ENCODE measurements around the gene SUSD3.

Gene SUSD3

DNA sequence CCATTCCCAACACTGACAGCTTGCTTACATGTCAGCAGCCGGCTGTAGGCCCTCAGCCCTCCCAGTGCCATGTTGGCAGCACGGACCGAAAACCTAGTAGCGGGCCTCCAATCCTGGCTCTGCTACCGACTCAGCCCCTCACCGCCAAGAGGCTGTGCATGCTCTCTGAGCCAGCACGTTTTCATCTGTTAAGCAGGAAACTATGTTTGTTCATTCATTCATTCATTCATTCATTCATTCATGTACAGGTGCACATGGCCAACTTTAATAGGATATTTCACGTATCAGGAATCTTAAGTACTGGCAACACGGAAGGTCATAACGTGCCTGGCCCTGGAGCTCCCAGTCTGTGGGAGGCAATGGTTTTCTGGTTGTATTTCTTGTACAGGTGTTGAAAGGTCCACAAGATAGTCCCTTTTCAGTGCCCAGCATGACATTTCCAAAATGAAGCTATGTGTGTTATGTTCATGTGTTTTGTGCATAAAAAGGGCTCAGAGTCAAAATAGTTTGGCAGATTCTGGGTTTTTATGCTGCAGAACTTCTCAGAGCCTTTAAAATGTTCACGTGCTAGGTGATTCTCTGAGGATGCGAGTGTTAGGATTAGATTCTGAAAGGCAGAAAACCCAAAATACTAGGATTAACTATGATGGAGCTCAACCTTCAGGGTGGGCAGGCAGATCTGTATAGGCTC, 17.7 kb downstream of the SUSD3 start:
- DNase-seq (ENCODE audit: low read depth in 2 of 2): no peak

DNA sequence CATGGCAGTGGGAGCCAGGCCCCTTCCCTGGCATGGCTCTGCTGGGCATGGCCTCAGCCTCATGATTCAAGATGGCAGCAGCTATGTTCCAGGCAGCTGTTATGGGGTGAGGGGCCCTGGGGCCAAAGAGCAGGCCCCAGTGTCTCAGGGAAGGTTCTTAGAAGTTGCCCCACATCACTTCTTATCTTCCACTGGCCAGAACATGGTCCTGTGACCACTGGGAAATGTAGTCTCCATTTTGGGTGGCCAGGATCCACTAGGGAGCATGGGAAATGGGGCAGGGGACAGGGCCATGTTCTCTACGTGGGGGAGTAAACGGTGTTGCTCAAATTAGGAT, 18.3 kb downstream of the SUSD3 start:
- DNase-seq (ENCODE audit: low read depth in 2 of 2): no peak

DNA sequence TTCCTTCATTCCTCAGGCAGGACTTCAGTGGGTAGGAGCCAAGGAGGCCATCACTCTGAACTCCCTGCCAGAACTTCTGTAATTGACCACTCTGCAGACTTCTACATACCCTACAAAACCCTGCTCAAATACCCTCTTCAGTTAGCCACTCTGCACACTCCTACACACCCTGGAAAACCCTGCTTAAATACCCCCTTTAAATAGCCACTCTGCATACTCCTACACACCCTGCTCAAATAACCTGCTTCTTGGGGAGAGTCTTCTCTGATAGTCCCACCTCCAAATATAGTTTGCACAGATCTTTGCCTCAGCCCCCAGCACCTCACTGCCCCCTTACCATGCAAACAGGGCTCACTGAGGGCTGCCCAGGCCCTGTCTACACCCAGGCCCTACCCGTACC, 18.9 kb downstream of the SUSD3 start:
- DNase-seq (ENCODE audit: low read depth in 2 of 2): no peak

DNA sequence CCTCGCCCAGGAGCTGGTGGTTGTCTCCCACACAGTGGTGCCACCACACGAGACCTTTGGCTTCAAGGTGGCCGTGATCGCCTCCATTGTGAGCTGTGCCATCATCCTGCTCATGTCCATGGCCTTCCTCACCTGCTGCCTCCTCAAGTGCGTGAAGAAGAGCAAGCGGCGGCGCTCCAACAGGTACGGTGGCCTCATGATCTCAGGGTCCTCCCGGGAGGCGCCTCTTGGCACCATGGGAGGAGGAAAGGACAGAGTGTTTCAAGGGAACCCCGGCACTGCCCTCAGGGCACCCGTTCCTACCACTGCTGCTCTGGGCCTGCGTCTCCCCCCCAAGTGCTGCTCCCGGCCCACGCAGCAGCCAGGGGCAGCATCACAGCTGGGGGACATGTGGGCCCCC, 19.3 kb downstream of the SUSD3 start:
- no peak for DNase-seq (ENCODE audit: low read depth in 2 of 2)

DNA sequence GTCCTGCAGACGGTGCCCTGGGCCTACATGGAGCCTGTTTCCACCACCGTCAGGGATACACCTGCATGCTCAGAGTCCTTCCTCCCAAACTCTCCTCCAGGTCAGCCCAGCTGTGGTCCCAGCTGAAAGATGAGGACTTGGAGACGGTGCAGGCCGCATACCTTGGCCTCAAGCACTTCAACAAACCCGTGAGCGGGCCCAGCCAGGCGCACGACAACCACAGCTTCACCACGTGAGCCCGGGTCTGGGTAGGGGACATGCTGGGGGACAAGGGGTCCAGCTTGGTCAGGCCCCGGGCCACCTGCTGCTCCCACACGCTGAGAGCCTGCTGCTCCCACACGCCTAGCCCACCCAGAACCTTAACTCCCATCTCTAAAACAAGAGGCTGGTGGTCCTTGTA, 20.9 kb downstream of the SUSD3 start:
- no peak for DNase-seq (ENCODE audit: low read depth in 2 of 2)

DNA sequence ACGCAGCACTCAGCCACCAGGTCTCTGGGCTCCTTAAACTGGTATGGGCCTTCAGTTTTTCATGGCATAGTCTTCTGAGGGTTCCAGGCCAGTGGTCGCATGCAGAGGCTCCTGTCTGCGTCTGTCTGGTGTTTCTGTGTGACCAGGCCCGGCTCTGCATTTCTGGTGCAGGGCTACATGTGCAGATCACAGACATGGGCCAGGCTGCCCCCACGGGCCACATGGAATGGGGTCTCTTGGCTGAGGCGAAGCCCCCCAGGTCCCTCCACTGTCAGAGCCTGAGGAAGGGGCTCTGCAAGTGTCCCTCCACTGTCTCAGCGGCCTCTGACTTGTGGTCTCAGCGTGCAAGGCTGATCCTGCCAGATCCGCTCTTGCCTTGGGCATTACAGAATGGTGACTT, 21.9 kb downstream of the SUSD3 start:
- no peak for DNase-seq (ENCODE audit: low read depth in 2 of 2)

DNA sequence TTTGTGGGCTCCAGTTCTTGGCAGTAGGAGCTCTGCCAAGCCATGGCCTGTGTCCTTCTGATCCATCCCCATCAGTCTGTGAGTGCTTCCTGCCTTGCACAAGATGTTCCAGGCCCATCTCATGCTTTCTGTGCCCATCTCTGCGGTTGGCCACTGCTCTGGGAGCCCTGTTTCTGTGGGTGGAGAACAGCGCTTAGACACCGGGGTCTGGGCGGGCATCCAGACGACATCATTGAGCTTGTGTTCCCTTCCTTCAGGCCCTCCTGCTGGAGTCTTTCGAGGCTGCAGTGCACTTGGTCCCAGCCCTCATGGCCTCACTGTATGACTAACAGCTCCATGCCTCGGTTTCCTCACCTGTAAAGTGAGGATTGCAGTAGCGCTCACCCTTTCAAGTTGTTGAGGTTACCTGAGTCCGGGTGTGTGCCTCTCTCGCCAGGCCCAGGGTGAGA, 22.6 kb downstream of the SUSD3 start:
- no peak for DNase-seq (ENCODE audit: low read depth in 2 of 2)

- DNase-seq (ENCODE audit: low read depth in 2 of 2): no peak
Observed at GRCh38 chr9:93081931-93082330, 23.4 kb downstream of the SUSD3 start.

DNA sequence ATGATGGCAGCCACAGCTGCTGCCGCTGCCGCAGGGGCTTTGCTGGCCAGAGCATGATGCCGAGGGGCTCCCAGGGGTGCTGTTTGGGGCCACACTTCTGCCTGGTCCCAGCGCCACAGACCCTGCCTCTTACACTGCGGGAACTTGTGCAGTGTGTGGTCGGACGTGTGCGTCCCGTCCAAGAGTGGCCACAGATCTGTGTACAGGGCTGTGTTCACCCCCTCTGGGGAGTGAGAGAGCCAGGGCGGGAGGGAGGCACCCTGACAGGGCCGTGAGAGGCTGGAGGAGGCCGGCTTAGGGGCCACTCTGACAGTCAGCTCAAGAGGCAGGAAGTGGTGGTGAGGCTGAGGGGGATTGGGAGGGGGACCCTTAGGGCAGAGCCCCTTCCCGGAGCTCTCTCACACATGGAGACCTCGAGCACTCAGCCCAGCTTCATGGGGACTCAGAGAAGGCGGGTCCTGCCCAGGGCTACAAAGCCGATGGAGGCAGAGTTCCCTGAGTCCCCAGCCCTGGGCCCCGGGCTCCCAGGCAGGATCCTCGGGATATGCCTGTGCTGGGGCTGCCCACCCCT, 24.4 kb downstream of the SUSD3 start:
- DNase-seq (ENCODE audit: low read depth in 2 of 2): no peak

DNA sequence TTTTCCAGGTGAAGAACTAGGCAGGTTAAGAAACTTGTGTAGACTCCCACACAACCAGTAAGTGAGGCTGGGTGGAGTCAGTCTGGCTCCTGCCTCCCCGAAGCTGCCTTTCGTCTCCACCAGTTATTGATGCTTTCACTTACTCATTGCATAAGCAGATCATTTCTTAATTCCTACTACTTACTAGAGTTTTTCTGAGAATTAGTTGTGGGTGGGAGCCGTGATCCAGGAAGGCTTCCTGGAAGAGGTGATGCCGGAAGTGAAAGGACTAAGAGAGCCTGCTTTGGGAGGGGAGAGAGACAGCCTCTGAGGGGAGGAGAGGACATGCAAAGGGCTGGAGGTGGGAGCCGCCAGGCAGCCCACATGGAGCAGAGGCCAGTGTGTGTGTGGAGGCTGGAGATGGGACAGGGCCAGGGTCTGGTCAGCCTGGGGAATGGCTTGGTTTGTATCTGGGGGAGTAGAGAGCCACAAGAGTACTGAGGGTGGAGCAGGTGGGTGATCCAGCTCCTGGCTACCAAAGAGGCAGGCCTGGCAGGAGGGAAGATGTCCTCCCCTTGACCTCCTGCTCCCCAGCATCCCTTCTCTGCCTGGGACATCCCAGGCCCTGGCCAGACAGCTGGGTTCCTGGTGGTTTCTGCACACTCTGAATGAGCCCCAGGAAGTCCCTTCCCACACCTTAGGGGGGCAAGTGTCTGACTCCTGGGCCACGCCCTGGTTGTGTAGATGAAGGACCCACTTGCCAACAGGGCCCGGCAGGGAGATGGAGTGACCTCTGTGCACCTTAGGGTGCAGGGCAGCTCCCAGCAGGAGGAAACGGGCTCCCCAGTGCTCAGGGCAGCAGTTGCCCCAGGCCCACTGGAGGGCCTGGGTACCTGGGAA, 25.3 kb downstream of the SUSD3 start:
- no peak for DNase-seq (ENCODE audit: low read depth in 2 of 2)

DNA sequence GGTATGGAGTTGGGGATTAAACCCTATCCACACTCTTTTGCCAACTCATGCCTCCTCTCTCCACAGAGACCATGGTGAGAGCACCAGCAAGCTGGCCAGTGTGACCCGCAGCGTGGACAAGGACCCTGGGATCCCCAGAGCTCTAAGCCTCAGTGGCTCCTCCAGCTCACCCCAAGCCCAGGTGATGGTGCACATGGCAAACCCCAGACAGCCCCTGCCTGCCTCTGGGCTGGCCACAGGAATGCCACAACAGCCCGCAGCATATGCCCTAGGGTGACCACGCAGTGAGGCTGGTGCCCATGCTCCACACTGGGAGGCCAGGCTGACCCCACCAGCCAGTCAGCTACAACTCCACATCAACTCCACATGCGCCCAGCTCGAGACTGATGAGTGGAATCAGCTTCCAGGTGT, 26.0 kb downstream of the SUSD3 start:
- DNase-seq (ENCODE audit: low read depth in 2 of 2): no peak

DNA sequence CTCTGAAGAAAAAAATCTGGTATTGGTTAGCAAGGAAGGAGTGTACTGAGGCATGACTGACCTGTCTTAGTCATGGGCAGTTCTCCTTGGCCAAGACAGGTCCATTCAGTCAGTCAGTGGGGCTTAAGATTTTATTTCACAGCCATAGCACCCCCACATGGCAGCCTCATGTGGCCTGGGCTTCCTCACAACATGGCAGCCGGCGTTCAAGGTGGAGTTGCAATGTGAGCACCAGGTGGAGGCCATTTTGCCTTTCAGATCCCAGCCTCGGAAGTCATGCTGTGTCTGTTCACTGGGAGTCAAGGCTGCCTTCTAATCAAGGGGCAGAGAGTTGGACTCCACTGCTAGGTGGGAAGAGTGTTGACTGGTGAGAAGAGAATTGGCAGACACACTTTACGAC, 27.2 kb downstream of the SUSD3 start:
- DNase-seq (ENCODE audit: low read depth in 2 of 2): no peak

GRCh38 chr9:93086447-93087224, 28.1 kb downstream of the SUSD3 start:
- DNase-seq (ENCODE audit: low read depth in 2 of 2): no peak

GRCh38 chr9:93087971-93088655, 29.6 kb downstream of the SUSD3 start:
- no peak for DNase-seq (ENCODE audit: low read depth in 2 of 2)

- DNase-seq (ENCODE audit: low read depth in 2 of 2): no peak
Observed at GRCh38 chr9:93088656-93089015, 30.1 kb downstream of the SUSD3 start.

DNA sequence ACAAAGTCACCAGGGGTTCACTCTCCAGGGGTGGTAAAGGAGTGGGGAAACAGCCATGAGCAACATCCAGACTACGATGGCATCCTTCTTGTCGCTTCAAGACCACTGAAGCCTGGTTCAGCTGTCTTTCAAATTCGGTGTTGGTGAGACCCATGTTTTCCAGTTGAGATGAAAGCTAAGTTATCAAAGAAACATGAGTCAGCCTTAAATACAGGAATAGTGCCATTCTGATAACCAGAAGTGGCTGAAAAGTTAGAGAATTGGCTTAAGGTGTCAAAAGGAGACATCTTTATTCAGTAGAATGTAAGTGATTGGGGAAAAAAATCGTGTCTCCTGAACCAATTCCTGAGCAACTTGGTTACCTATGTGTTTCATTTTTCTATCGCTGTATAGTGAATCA, 30.5 kb downstream of the SUSD3 start:
- DNase-seq (ENCODE audit: low read depth in 2 of 2): no peak

- DNase-seq (ENCODE audit: low read depth in 2 of 2): no peak
Observed at GRCh38 chr9:93089481-93089991, 31.0 kb downstream of the SUSD3 start.

DNA sequence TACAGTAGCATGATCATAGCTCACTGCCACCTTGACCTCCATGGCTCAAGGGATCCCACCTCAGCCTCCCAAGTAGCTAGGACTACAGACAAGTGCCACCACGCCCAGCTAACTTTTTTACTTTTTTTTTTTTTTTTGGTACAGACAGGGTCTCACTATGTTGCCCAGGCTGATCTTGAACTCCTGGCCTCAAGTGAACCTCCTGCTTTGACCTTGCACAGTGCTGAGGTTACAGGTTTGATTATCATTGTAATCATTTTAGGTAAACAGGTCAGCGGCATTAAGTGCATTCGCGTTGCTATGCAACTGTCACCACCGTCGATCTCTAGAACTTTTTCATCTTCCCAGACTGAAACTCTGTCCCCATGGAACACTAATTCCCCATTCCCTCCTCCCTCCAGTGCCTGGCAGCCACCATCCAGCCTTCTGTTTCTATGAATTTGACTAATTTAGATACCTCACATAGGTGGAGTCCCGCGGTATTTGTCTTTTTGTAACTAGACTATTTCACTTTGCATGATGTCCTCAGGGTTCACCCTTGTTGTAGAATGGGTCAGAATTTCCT, 31.7 kb downstream of the SUSD3 start:
- DNase-seq (ENCODE audit: low read depth in 2 of 2): no peak

- DNase-seq (ENCODE audit: low read depth in 2 of 2): no peak
Observed at GRCh38 chr9:93091056-93091452, 32.6 kb downstream of the SUSD3 start.

- DNase-seq (ENCODE audit: low read depth in 2 of 2): peak; percentile 73 to 76
Observed at GRCh38 chr9:93091453-93092081, 33.1 kb downstream of the SUSD3 start.

Data from stimulated activated CD4-positive, alpha-beta T cell treated with anti-CD3 and anti-CD28 coated beads, Interleukin-15, amount 100 ng/mL, for 48 hours (primary cell).